Panc1 (cell line): ENCODE data around the gene ACAD9. TPM values are rescaled to one million over a fixed set of nuclear protein-coding genes. Genes with fewer than 3 reads are reported as not detected.
A peak's percentile ranks its signal among the peaks of the same experiment; 100 is the strongest.
"Not testable (repeated sequence)": the region's sequence is repeated elsewhere in the genome, so short reads cannot be mapped to it uniquely, and the experiment has no call there.

Source experiments
- ATAC-seq: fragments of 200-7000 bp; cut with Tn5 transposase; 2 replicates; pipeline ENCODE4 v1.9.1; 2020; ENCODE audit warnings: mild to moderate bottlenecking, moderate library complexity
- Bru-seq: library from RNA; stranded (reverse); fragments of 400-500 nt; gene quantifications from one replicate; lab custom pipeline; 2021; lab: Mats Ljungman, UMichigan
- BruChase-seq, 2 experiments: library from RNA; stranded (reverse); fragments of 400-500 nt; gene quantifications; one replicate each; lab custom pipeline; 2021; lab: Mats Ljungman, UMichigan
- BruUV-seq: library from RNA; stranded (reverse); fragments of 400-500 nt; replicated peaks from 2 replicates; lab custom pipeline; 2021; lab: Mats Ljungman, UMichigan
- CTCF ChIA-PET: fragments of 300-600 bp; sonication (Branson Sonifier 250); formaldehyde crosslinking; loops from one replicate; lab custom pipeline; 2022; ENCODE audit warnings: antibody characterized with exemption; lab: Charles Lee
- POLR2A ChIA-PET: fragments of 300-600 bp; sonication (Branson Sonifier 250); formaldehyde crosslinking; loops from one replicate; lab custom pipeline; 2022; ENCODE audit warnings: antibody characterized with exemption; lab: Charles Lee
- DNase-seq: peaks from one replicate; pipeline ENCODE4 v3.0.0-alpha.2; 2010; ENCODE audit warnings: low read depth, low spot score
- H3K27ac ChIP-seq: 2 replicates; pipeline ENCODE4 v1.5.1; 2011; ENCODE audit warnings: mild to moderate bottlenecking, low read length, inconsistent platforms
- H3K27me3 ChIP-seq: fragments of 200-500 bp; sonication (Bioruptor generic); 2 replicates; pipeline ENCODE4 v1.6.0; 2014; ENCODE audit warnings: low read length, inconsistent platforms; ENCODE audit not compliant: control insufficient read depth, insufficient read depth
- H3K36me3 ChIP-seq: fragments of 200-500 bp; sonication (Bioruptor generic); 2 replicates; pipeline ENCODE4 v1.5.1; 2014; ENCODE audit warnings: inconsistent platforms, mild to moderate bottlenecking, low read length, moderate library complexity; ENCODE audit not compliant: control insufficient read depth, insufficient read depth
- H3K4me1 ChIP-seq: 2 replicates; pipeline ENCODE4 v1.5.1; 2011; ENCODE audit warnings: inconsistent platforms, mild to moderate bottlenecking, low read length, moderate library complexity; ENCODE audit not compliant: control insufficient read depth, insufficient read depth
- H3K4me3 ChIP-seq, 2 experiments: 2 replicates each; pipeline ENCODE4 v1.5.1; 2011 to 2012; ENCODE audit warnings: low read depth in 2 of 2, low read length in 2 of 2, mild to moderate bottlenecking in 2 of 2, inconsistent platforms in 1 of 2, moderate library complexity in 1 of 2
- H3K9me3 ChIP-seq: fragments of 200-500 bp; sonication (Bioruptor generic); 2 replicates; pipeline ENCODE4 v1.5.1; 2014; ENCODE audit warnings: low read depth, mild to moderate bottlenecking, inconsistent platforms, low read length, moderate library complexity; ENCODE audit not compliant: control insufficient read depth, insufficient read depth
- POLR2AphosphoS5 ChIP-seq: IDR thresholded peaks from 2 replicates; pipeline ENCODE4 v1.6.1; 2012; ENCODE audit warnings: mild to moderate bottlenecking, low read depth, low read length, moderate library complexity
- SIN3A ChIP-seq: IDR thresholded peaks from 2 replicates; pipeline ENCODE4 v1.6.1; 2012; ENCODE audit warnings: low read depth, mild to moderate bottlenecking, low read length, moderate library complexity, borderline replicate concordance; ENCODE audit not compliant: insufficient read depth
- TCF7L2 ChIP-seq: IDR thresholded peaks from 2 replicates; pipeline ENCODE4 v1.6.1; 2011; ENCODE audit warnings: mild to moderate bottlenecking, low read depth, low read length, inconsistent platforms
- in situ Hi-C: cut with HindIII; loops from 2 replicates; pipeline ENCODE4 v1.10.0; 2016; ENCODE audit warnings: low sequenced_read_pairs, low pct_unique_long_range_greater_than_20kb
- intact Hi-C: fragments of 100-400 bp; cut with micrococcal nuclease; formaldehyde crosslinking; loops from one replicate; pipeline ENCODE4 v1.10.0; 2022; ENCODE audit not compliant: unreplicated experiment
- long read RNA-seq: library from polyadenylated mRNA; unstranded; transcript quantifications from one replicate; pipeline ENCODE4 v2.0.0, GENCODE V29; 2021; ENCODE audit not compliant: unreplicated experiment
- polyA plus RNA-seq: library from polyadenylated mRNA; unstranded; fragments of >200 nt; gene quantifications from one replicate; pipeline ENCODE4 v1.2.1, GENCODE V29; 2012; ENCODE audit warnings: missing spikeins; ENCODE audit not compliant: insufficient read length
- total RNA-seq: library from RNA; stranded (reverse); gene quantifications from one replicate; pipeline ENCODE4 v1.2.1, GENCODE V29; 2021; ENCODE audit not compliant: unreplicated experiment
- TF ChIP-seq, protein P1 (sequence below): fragments of 450-650 bp; IDR thresholded peaks from 2 replicates; pipeline ENCODE4 v1.5.1; 2017; ENCODE audit warnings: mild to moderate bottlenecking
- TF ChIP-seq, protein P2 (sequence below), 2 experiments: IDR thresholded peaks; 2 replicates each; pipeline ENCODE4 v1.6.1; 2011 to 2012; ENCODE audit warnings: low read depth in 2 of 2, control low read depth in 1 of 2, low read length in 1 of 2, mild to moderate bottlenecking in 1 of 2, moderate library complexity in 1 of 2; ENCODE audit not compliant: insufficient read depth in 1 of 2

The ACAD9 gene
- total RNA-seq (70.9 TPM), Bru-seq, nascent RNA (percentile 84 among the genes with signal in this experiment), BruChase-seq, experiment 1, labeled RNA remaining after a 2-hour chase (percentile 88 among the genes with signal in this experiment), BruChase-seq, experiment 2, labeled RNA remaining after a 6-hour chase (percentile 83 among the genes with signal in this experiment)
- polyA plus RNA-seq: 56.0 TPM
- long read RNA-seq, transcript ACAD9-201 (18 exons, 2,454 nt): major isoform, 63 of 101 reads
- long read RNA-seq, partial matches to known transcripts: 15 of 101 reads
- long read RNA-seq, other reads (novel, unspliced or antisense): 19 of 101 reads

DNA sequence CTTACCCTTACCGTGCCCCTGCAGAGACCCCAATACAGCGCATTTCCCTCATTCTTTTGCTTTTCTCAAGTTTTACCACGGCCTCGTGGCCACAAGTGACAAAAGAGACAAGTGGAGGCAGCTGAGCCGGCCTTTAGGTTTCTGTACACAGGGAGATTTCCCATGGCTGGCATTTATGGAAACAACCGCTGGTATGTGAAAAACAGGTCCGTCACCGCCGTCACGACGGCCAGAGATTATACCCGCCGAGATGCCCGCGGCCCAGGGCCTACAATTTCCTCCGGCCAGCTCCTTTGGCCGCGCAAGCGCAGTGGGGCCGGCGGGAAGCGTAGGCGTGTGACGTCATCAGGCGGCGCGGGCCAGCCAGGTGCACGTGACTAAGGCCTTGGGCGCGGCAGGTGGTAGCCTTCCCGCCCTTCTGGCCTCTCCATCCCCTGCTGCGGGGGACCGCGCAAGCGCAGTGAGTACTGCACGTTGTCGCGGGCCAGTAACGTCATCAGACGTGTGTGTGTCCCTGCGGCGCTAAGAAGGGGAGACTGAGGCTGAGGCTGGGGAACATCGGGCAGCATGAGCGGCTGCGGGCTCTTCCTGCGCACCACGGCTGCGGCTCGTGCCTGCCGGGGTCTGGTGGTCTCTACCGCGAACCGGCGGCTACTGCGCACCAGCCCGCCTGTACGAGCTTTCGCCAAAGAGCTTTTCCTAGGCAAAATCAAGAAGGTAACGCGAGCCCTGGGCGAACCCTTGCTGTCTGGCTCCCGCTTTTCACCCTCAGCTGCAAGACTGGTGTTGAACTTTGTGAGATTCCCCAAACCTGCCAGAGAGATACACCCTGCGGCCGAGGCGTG, at the start of gene ACAD9:
ACAD9 (plus strand) TSS at position 496 of the 845 bp plus-strand sequence; CDS start at position 568, 72 bp downstream.
- in situ Hi-C loops (no loop called here), intact Hi-C loops (no loop called here)
- CTCF ChIA-PET: no interaction called here
- TF ChIP-seq, protein P1, sequence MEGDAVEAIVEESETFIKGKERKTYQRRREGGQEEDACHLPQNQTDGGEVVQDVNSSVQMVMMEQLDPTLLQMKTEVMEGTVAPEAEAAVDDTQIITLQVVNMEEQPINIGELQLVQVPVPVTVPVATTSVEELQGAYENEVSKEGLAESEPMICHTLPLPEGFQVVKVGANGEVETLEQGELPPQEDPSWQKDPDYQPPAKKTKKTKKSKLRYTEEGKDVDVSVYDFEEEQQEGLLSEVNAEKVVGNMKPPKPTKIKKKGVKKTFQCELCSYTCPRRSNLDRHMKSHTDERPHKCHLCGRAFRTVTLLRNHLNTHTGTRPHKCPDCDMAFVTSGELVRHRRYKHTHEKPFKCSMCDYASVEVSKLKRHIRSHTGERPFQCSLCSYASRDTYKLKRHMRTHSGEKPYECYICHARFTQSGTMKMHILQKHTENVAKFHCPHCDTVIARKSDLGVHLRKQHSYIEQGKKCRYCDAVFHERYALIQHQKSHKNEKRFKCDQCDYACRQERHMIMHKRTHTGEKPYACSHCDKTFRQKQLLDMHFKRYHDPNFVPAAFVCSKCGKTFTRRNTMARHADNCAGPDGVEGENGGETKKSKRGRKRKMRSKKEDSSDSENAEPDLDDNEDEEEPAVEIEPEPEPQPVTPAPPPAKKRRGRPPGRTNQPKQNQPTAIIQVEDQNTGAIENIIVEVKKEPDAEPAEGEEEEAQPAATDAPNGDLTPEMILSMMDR: no peak
- peak; percentile 93 for TF ChIP-seq POLR2AphosphoS5
- TF ChIP-seq SIN3A: peak; percentile 89; the same call in 1 of the 2 replicates
- TF ChIP-seq TCF7L2: peak; percentile 45; the same call in 1 of the 2 replicates
- TF ChIP-seq, protein P2, sequence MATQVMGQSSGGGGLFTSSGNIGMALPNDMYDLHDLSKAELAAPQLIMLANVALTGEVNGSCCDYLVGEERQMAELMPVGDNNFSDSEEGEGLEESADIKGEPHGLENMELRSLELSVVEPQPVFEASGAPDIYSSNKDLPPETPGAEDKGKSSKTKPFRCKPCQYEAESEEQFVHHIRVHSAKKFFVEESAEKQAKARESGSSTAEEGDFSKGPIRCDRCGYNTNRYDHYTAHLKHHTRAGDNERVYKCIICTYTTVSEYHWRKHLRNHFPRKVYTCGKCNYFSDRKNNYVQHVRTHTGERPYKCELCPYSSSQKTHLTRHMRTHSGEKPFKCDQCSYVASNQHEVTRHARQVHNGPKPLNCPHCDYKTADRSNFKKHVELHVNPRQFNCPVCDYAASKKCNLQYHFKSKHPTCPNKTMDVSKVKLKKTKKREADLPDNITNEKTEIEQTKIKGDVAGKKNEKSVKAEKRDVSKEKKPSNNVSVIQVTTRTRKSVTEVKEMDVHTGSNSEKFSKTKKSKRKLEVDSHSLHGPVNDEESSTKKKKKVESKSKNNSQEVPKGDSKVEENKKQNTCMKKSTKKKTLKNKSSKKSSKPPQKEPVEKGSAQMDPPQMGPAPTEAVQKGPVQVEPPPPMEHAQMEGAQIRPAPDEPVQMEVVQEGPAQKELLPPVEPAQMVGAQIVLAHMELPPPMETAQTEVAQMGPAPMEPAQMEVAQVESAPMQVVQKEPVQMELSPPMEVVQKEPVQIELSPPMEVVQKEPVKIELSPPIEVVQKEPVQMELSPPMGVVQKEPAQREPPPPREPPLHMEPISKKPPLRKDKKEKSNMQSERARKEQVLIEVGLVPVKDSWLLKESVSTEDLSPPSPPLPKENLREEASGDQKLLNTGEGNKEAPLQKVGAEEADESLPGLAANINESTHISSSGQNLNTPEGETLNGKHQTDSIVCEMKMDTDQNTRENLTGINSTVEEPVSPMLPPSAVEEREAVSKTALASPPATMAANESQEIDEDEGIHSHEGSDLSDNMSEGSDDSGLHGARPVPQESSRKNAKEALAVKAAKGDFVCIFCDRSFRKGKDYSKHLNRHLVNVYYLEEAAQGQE (IDR thresholded peaks at IDR 0.05; ENCODE audit: insufficient read depth in 1 of 2, low read depth in 2 of 2, low read length in 1 of 2): no peak
- H3K4me3 ChIP-seq: peak within 1 kb of the TSS; percentile 94 to 97
- H3K27me3 ChIP-seq: no peaks in the 10 kb centered on the region
- BruUV-seq: TSS peak; percentile 83
- no peaks in the 10 kb centered on the region for H3K9me3 ChIP-seq
- H3K36me3 ChIP-seq: no peaks in the 10 kb centered on the region; the same call in 1 of the 2 replicates
- DNase-seq (peak; percentile 91), ATAC-seq (peak; percentile 94)
- POLR2A ChIA-PET: interaction anchor here (0.6 to 0.7 kb wide), 4 partner anchors 13 to 352 kb away, joined by 4 to 5 read pairs (median 4); no protein-coding TSS in a partner anchor
- peak within 1 kb of the TSS; percentile 100 for H3K27ac ChIP-seq
- peaks cover 24% of the 10 kb centered on the region for H3K4me1 ChIP-seq

DNA sequence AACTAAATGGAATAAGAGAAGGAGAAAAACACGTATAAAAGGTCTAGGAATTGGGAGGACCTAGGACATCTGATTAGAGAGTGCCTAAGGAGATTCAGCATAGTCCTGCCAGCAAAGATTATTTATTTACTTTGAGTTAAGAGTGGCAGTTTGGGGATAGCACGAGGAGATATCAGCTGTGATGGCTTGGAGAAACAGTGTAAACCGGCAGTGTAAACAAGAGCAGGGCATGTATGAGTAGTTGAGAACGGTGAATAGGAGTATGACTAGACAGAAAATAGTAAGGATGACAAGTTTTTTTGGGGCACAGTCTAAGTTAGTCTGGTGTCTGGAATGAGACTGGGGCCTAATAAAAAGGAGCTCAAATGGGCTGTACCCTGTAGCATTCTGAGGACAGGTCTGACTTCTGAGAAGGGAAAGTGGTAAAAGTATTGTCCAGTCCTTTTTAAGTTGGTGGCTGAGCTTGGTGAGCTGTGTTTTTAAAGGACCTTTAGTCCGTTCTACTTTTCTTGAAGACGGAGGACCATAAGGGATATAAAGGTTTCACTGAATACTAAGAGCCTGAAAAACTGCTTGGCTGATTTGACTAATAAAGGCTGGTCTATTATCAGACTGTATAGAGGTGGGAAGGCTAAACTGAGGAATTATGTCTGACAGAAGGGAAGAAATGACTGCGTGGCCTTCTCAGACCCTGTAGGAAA, 49.3 kb upstream of the ACAD9 start:
- CTCF ChIA-PET, intact Hi-C loops, H3K36me3 ChIP-seq, H3K4me3 ChIP-seq, H3K4me1 ChIP-seq, BruUV-seq, H3K27ac ChIP-seq, H3K9me3 ChIP-seq, ATAC-seq, DNase-seq, POLR2A ChIA-PET, H3K27me3 ChIP-seq, in situ Hi-C loops: not testable (repeated sequence)

DNA sequence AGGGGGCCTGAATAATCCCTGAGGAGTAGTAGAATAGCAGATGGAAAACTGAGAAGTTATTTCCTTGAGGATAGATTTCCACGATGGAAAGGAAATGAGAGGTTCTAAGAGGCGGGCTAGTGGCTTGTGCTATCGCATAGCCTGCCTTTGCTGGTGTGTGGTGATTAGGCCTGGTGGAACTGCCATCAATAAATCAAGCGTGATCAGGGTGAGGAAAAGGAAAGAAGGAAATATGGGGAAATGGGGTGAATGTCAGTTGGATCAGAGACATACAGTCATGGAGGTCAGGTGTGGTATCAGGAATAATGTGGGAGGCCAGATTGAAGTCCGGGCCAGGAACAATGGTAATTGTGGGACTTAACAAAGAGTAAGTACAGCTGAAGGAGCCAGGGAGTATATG, 48.7 kb upstream of the ACAD9 start:
- in situ Hi-C loops, H3K36me3 ChIP-seq, H3K27me3 ChIP-seq, BruUV-seq, DNase-seq, H3K9me3 ChIP-seq, H3K27ac ChIP-seq, intact Hi-C loops, POLR2A ChIA-PET, H3K4me3 ChIP-seq, ATAC-seq, CTCF ChIA-PET, H3K4me1 ChIP-seq: not testable (repeated sequence)

DNA sequence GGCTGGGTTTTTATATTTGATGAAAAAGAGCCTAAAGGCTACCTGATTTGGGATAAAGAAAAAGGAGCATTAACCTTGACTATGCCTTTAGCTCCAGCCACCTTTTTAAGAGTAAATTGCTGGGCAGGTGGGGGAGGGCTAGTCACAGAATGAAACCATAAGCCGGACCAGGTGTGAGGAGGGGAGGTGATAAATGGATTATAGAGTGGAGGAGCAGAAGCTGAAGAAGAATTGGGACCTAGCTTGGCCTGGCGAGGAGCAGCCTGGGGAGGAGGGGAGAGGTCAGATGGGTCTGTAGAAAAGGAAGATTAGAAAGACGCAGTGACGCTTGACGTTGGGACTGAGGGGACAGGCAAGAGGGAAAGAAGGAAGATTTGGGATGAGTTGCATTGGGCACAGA, 46.4 kb upstream of the ACAD9 start:
- POLR2A ChIA-PET, H3K36me3 ChIP-seq, H3K27ac ChIP-seq, ATAC-seq, H3K4me3 ChIP-seq, CTCF ChIA-PET, in situ Hi-C loops, H3K27me3 ChIP-seq, DNase-seq, intact Hi-C loops, H3K9me3 ChIP-seq, BruUV-seq, H3K4me1 ChIP-seq: not testable (repeated sequence)
